Measurements from ENCODE around the gene SRSF10.
"Not testable (repeated sequence)": the region's sequence is repeated elsewhere in the genome, so short reads cannot be mapped to it uniquely, and the experiment has no call there.

The SRSF10 gene

DNA sequence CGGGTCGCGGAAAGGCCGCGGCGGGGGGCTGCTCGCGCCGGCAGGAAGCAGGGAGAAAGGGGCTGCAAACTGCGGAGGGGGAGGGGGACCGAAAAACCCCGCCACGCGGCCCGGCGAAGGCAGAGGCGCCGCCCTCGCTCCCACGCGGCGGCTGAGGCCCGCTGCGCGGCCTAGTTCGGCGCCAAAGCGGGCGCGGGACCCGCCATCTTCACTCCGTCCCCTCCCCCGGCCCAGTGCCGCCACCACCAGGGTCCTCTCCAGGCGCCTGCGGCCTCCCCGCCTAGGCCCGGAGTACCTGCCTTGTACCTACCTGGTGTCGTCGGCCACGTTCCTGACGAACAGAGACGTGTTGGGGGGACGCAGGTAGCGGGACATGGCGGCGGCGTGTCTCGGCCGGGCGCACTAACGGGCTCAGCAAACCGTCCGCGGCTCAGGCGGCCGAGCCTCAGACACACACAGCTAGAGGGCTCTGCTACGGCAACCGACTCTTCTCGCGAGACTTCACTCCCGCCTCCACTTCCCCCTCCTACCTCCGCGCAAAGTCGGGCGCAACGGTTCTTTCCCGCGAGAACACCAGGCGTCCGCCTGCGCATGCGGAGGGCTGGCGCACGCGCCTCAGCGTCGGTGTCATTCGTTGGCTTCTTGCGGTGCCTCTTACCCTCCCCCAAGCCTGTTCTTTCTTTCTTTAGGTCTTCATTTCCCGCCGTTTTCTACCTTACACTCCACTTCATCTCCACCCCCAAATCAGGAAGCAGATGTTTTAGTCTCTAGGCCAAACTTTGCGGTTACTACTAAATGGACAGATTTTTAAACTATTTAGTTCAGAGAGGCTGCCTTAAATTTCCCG is at the start of gene SRSF10:
Gene SRSF10 (minus strand): TSS at position 447 of the 847 bp plus-strand sequence. CDS start 72 bp downstream, at position 375.
- intact Hi-C loops (cut with DNase I): loop anchor here (2.0 kb wide), 1 partner anchor 21 kb away; the partner anchor contains the start of gene PNRC2
- peak; percentile 96 to 100 (median 97) for DNase-seq

- no peak for DNase-seq
- intact Hi-C loops (cut with DNase I): no loop called here
These were observed 47.8 kb upstream of the SRSF10 start for GRCh38 chr1:24027838-24028468.

GRCh38 chr1:24022581-24023361 is 42.6 kb upstream of the SRSF10 start:
- intact Hi-C loops (cut with DNase I): no loop called here
- no peak for DNase-seq

GRCh38 chr1:24021403-24022266 is 41.5 kb upstream of the SRSF10 start:
- intact Hi-C loops (cut with DNase I): no loop called here
- DNase-seq: no peak

GRCh38 chr1:24020470-24020869 is 40.3 kb upstream of the SRSF10 start:
- no peak for DNase-seq
- intact Hi-C loops (cut with DNase I): no loop called here

- no peak for DNase-seq
- intact Hi-C loops (cut with DNase I): no loop called here
These were observed 39.9 kb upstream of the SRSF10 start for GRCh38 chr1:24020025-24020424.

DNA sequence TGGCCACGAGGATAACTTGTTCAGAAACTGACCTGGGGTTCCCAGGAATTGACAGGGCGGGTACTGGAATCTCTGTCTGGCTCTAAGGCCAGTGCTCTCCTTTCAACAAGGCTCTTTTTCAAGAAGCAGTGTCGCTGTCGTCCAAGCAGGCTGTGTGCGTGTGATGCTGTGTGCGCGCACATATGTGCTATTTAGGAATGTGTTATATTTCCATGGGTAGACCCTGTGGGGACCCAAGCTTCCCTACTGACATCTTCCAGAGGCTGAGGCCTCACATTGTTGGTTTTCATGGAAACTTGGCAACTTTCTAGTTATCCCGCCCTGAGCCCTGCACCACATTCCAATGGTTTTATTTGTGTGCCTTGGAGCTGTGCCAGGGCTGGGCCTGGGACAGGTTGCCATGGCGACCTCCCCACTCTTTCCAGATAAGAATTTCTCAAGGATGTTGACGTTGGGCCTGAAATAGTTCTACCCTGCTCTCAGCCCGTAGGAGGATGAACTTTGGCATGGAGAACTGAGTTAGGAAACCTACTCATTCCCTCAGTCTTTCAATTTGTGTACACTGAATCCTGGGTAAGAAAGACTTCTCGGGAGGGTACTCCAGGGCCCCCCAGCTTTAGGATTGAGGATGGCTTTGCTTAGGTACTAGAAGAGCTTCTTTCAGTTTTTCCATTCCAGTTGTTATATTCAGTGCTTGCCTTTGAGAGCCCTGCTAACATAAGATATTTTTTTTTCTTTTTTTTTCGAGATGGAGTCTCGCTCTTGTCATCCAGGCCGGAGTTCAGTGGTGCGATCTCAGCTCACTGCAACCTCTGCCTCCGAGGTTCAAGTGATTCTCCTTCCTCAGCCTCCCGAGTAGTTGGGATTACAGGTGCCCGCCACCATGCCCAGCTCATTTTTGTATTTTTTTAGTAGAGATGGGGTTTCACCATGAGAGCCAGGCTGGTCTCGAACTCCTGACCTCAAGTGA is 38.8 kb upstream of the SRSF10 start:
- peak; percentile 29 to 94 (median 66) for DNase-seq
- intact Hi-C loops (cut with DNase I): no loop called here

DNA sequence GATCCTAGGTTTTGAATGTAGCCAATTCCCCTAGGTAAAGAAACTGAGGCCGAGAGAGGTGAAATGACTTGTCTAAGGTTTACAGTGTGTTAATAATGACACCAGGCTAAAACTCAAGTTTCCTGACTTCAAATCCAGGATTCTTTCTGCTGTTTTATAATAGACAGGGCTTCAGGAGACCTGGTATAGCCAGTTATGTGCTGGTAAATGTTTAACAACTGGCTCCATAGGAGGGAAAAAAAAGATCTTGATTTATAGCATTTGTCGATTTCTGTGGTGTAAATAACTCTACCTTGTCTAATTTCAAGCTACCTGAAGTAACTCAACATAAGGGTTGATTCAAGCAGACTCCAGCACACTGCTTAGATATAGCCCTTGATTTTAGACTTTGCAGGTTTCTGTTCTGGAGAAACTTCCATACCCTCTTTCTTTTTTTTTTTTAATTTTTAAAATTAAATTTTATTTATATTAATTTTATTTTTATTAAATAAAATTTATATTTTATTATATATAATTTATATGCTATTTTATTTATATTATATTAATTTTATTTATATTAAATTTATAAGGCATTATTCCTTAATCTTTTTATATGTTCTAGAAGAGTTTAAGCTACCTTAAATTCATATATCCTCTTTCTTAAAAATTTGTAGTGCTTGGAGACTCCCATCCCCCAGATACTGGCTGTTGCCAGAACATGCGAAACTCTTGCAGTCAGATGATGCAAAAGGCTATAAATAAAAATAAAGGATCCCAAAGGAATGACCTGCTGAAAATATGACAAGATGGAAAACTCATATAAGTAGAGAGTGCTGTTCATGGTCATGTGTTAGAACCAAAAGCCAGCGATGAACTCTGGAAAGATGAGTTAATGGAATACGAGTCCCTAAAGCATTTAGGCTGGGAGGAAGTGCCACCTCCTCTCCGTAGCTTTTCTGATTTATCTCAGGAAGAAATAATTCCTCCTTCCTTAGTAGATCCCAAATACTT is 35.4 kb upstream of the SRSF10 start:
- no peak for DNase-seq
- intact Hi-C loops (cut with DNase I): no loop called here

DNA sequence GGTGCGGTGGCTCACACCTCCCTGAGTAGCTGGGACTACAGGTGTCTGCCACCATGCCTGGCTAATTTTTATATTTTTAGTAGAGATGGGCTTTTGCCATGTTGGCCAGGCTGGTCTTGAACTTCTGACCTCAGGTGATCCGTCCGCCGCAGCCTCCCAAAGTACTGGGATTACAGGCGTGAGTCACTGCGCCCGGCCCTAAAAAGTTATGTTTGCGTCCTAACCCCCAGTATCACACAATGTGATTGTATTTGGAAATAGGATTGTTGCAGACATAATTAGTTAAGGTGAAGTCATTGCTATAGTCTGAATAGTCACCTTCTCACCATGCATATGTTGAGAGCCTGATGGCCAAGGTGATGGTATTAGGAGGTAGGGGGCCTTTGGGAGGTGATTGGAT is 32.8 kb upstream of the SRSF10 start:
- DNase-seq; intact Hi-C loops (cut with DNase I): not testable (repeated sequence)

DNA sequence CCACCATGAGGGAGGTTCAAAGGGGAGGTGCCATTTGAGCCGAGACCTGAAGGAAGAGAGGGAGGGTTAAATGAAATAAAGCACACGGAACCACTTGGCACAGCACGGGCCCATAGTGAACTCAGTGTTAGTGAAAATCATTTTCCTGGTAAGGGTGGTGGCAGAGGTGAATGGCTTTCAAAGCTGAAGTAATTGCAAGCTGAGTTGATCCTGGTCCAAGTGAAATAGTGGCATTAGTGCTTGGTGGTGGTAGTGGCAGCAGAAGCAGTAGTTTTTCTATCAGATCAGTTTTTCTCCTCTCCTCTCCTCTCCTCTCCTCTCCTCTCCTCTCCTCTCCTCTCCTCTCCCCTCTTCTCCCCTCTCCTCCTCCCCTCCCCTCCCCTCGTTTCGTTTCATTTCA is 30.5 kb upstream of the SRSF10 start:
- intact Hi-C loops (cut with DNase I): no loop called here
- DNase-seq: no peak

DNA sequence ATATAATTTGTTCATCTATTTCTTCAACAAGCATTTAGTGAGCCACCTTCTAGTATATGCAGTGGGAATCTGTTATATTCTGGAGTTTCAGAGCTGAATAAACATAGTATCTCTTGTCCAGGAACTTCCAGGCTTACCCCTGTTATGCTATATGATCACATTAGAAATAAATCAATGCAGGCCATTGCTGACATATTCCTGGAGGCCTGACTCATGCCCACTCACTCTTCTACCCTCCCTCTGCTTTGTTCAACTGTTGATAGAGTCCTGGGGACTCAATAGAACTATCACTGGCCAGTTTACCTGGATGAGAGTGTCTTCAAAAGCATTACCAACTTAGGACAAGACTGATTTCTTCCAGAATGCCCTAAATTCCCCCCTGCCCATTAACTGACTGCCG is 29.3 kb upstream of the SRSF10 start:
- intact Hi-C loops (cut with DNase I): no loop called here
- DNase-seq: no peak

- DNase-seq; intact Hi-C loops (cut with DNase I): not testable (repeated sequence)
These were observed 28.6 kb upstream of the SRSF10 start for GRCh38 chr1:24008574-24009184.

- intact Hi-C loops (cut with DNase I): no loop called here
- DNase-seq: no peak
These were observed 27.0 kb upstream of the SRSF10 start for GRCh38 chr1:24007079-24007478.

- no peak for DNase-seq
- intact Hi-C loops (cut with DNase I): no loop called here
These were observed 25.0 kb upstream of the SRSF10 start for GRCh38 chr1:24005163-24005562.

- DNase-seq: no peak
- intact Hi-C loops (cut with DNase I): no loop called here
These were observed 24.0 kb upstream of the SRSF10 start for GRCh38 chr1:24004132-24004531.

DNA sequence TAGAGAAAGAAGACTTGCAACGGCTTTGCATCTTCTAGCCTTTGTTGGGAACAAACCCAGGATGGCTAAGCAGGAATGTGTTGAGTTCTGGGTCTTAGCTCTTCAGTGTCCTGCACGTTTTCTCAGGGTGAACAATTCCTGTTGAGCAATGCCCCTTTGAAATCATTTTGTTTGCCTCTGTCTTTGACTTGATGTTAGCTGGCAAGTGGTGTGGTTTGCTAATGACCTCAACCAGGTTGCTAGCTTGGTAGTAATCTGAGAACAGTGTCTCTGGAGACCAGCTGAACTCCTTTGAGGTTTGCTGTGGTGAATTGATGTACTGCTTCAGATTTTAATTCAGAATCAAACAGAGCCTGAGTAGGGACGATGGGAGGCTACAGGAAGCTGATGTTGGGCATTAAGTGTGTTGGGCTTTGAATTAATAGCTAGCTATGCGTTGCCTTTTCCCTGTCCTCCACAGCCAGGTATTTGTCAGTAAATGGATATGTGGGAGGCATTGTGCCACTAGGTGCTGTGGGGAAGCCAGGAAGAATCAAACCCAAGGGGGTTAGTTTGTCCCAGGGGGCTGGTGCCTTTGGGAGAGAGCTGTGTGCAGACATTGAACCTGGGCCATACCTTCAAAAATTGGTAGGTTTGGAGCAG is 23.3 kb upstream of the SRSF10 start:
- no peak for DNase-seq
- intact Hi-C loops (cut with DNase I): no loop called here

DNA sequence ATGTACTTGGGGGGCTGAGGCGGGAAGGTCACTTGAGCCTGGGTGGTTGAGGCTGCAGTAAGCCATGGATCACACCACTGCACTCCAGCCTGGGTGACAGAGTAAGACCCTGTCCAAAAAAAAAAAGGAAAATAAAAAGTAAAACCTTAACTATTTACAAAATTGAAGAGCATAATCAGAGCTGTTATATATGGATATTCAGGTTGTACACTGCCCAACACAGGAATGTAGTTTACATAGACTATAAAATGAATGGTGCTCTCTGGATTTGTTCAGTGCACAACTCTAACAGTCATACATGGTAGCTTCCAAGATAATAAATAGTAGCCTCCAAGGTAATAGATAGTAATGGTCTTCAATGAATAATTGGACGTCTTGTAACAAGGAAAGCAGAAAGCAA is 22.6 kb upstream of the SRSF10 start:
- no peak for DNase-seq
- intact Hi-C loops (cut with DNase I): no loop called here
